HepG2 (cell line): Measurements from ENCODE around the gene MED4. TPM values are rescaled to one million over a fixed set of nuclear protein-coding genes. Genes with fewer than 3 reads are reported as not detected.
A peak's percentile ranks its signal among the peaks of the same experiment; 100 is the strongest.

Source experiments
- AKAP8 ChIP-seq: sonication (generic); formaldehyde crosslinking; IDR thresholded peaks from 2 replicates; pipeline ENCODE4 v1.5.1; 2020; ENCODE audit warnings: mild to moderate bottlenecking, missing genetic modification reagents
- CENPBD1 ChIP-seq: sonication (generic); formaldehyde crosslinking; IDR thresholded peaks from 2 replicates; pipeline ENCODE4 v1.8.0; 2022; ENCODE audit warnings: missing genetic modification reagents, low read depth, mild to moderate bottlenecking, borderline replicate concordance
- EEA1 ChIP-seq: sonication (generic); formaldehyde crosslinking; IDR thresholded peaks from 2 replicates; pipeline ENCODE4 v1.5.1; 2020; ENCODE audit warnings: mild to moderate bottlenecking, missing genetic modification reagents, borderline replicate concordance
- ETS1 ChIP-seq: sonication (generic); formaldehyde crosslinking; IDR thresholded peaks from 2 replicates; pipeline ENCODE4 v1.4.0; 2020; ENCODE audit warnings: missing genetic modification reagents
- HMG20B ChIP-seq: conservative IDR thresholded peaks from 2 replicates; pipeline ENCODE4 v1.6.1; 2016; ENCODE audit warnings: missing genetic modification reagents, missing compliant biosample characterization
- HNF4G ChIP-seq, 2 experiments: sonication (generic) in 1 of 2; formaldehyde crosslinking in 1 of 2; IDR thresholded peaks; 2 replicates each; pipeline versions ENCODE4 v1.4.0 to v1.6.1; 2011 to 2020; ENCODE audit warnings: borderline replicate concordance in 2 of 2, low read depth in 2 of 2, mild to moderate bottlenecking in 2 of 2, low read length in 1 of 2, missing genetic modification reagents in 1 of 2, moderate library complexity in 1 of 2
- PAXIP1 ChIP-seq: sonication (generic); formaldehyde crosslinking; conservative IDR thresholded peaks from 2 replicates; pipeline ENCODE4 v1.4.0; 2020; ENCODE audit warnings: mild to moderate bottlenecking, missing genetic modification reagents, moderate library complexity
- PHF20 ChIP-seq: sonication (generic); formaldehyde crosslinking; IDR thresholded peaks from 2 replicates; pipeline ENCODE4 v1.5.0; 2020; ENCODE audit warnings: mild to moderate bottlenecking, missing genetic modification reagents
- POLR2A ChIP-seq, 2 experiments: IDR thresholded peaks; 2 replicates each; pipeline ENCODE4 v1.6.1; 2011; ENCODE audit warnings: low read depth in 2 of 2, low read length in 2 of 2, mild to moderate bottlenecking in 1 of 2, moderate library complexity in 1 of 2; ENCODE audit not compliant: insufficient read depth in 1 of 2
- POLR2AphosphoS5 ChIP-seq: IDR thresholded peaks from 2 replicates; pipeline ENCODE4 v1.6.1; 2012; ENCODE audit warnings: low read depth, low read length
- PPARG ChIP-seq: conservative IDR thresholded peaks from 2 replicates; pipeline ENCODE4 v1.6.1; 2016; ENCODE audit warnings: missing biosample characterization, missing genetic modification reagents
- RORA ChIP-seq: sonication (generic); formaldehyde crosslinking; IDR thresholded peaks from 2 replicates; pipeline ENCODE4 v1.5.0; 2020; ENCODE audit warnings: mild to moderate bottlenecking, missing genetic modification reagents, moderate library complexity
- SALL2 ChIP-seq: sonication (generic); formaldehyde crosslinking; IDR thresholded peaks from 2 replicates; pipeline ENCODE4 v1.8.1; 2023; ENCODE audit warnings: mild to moderate bottlenecking, missing genetic modification reagents, inconsistent platforms
- SP2 ChIP-seq: sonication (generic); formaldehyde crosslinking; IDR thresholded peaks from 2 replicates; pipeline ENCODE4 v1.5.1; 2020; ENCODE audit warnings: mild to moderate bottlenecking, missing genetic modification reagents
- STAT5B ChIP-seq: sonication (generic); formaldehyde crosslinking; IDR thresholded peaks from 2 replicates; pipeline ENCODE4 v1.4.0; 2020; ENCODE audit warnings: missing genetic modification reagents
- TOPORS ChIP-seq: sonication (generic); formaldehyde crosslinking; IDR thresholded peaks from 2 replicates; pipeline ENCODE4 v1.8.0; 2023; ENCODE audit warnings: mild to moderate bottlenecking, missing genetic modification reagents
- ZNF143 ChIP-seq: sonication (generic); formaldehyde crosslinking; IDR thresholded peaks from 2 replicates; pipeline ENCODE4 v1.4.0; 2020; ENCODE audit warnings: missing genetic modification reagents
- ZNF180 ChIP-seq: sonication (generic); formaldehyde crosslinking; IDR thresholded peaks from 2 replicates; pipeline ENCODE4 v1.4.0; 2020; ENCODE audit warnings: low read depth, missing genetic modification reagents, borderline replicate concordance
- ZNF263 ChIP-seq: sonication (generic); formaldehyde crosslinking; IDR thresholded peaks from 2 replicates; pipeline ENCODE4 v1.4.0; 2020; ENCODE audit warnings: missing genetic modification reagents
- ZNF484 ChIP-seq: sonication (generic); formaldehyde crosslinking; IDR thresholded peaks from 2 replicates; pipeline ENCODE4 v1.5.1; 2020; ENCODE audit warnings: mild to moderate bottlenecking, low read depth, missing genetic modification reagents, borderline replicate concordance
- ZNF614 ChIP-seq: IDR thresholded peaks from 2 replicates; pipeline ENCODE4 v1.6.1; 2018; ENCODE audit warnings: missing biosample characterization, missing genetic modification reagents, inconsistent platforms, borderline replicate concordance
- polyA plus RNA-seq, 8 experiments: library from polyadenylated mRNA; depleted of rRNA in 3 of 8; stranded (reverse) in 7 of 8; unstranded in 1 of 8; fragments of >200 nt; fragmentation: Illumina TruSeq in 4 of 8; extraction: Trizol in 4 of 8; gene quantifications; 2 replicates each; pipeline versions ENCODE4 v1.2.1 to v1.2.3, GENCODE V29; 2011 to 2016; ENCODE audit warnings: low read depth in 4 of 8, missing spikeins in 1 of 8, mixed read lengths in 1 of 8; ENCODE audit not compliant: insufficient read depth in 1 of 8
- total RNA-seq, 5 experiments: library from RNA; depleted of rRNA; stranded (reverse); fragments of >200 nt; fragmentation: Illumina TruSeq; extraction: Trizol; gene quantifications; 2 replicates each; pipeline ENCODE4 v1.2.3, GENCODE V29; 2016; ENCODE audit warnings: low read depth in 1 of 5

The MED4 gene
- total and polyA plus RNA-seq, 2 of the 13 experiments (the other 11 are each of a cell fraction or from before 2014, with no cell fraction given), result 49.4 to 57.8 TPM

GRCh38 chr13:48037346-48038173, 57.3 kb downstream of the MED4 start, which contains the start of gene NUDT15 (continued):
- peak; percentile 92; the same call in 1 of the 2 replicates for TF ChIP-seq POLR2AphosphoS5
- TF ChIP-seq ZNF180 (CRISPR knock-in tag), result no peak
- TF ChIP-seq PHF20 (CRISPR knock-in tag), result peak; percentile 88
- peak; percentile 89; the same call in 1 of the 2 replicates for TF ChIP-seq EEA1
- peak; percentile 74 for TF ChIP-seq PAXIP1 (CRISPR knock-in tag)
- peak; percentile 13; the same call in 1 of the 2 replicates for TF ChIP-seq HNF4G (IDR thresholded peaks at IDR 0.05; ENCODE audit: borderline replicate concordance, low read depth, low read length)
- TF ChIP-seq HNF4G (CRISPR knock-in tag; IDR thresholded peaks at IDR 0.05; ENCODE audit: borderline replicate concordance, low read depth), result no peak
- TF ChIP-seq HMG20B (CRISPR knock-in tag), result peak; percentile 6; the same call in 1 of the 2 replicates
- peak; percentile 36 for TF ChIP-seq PPARG (CRISPR knock-in tag)
- peak; percentile 97 for TF ChIP-seq SALL2 (CRISPR knock-in tag)
- peak; percentile 90 for TF ChIP-seq TOPORS (CRISPR knock-in tag)
- no peak for TF ChIP-seq RORA (CRISPR knock-in tag)
- TF ChIP-seq ZNF484 (CRISPR knock-in tag), result no peak
- TF ChIP-seq ETS1 (CRISPR knock-in tag), result peak; percentile 67; the same call in 1 of the 2 replicates
- peak; percentile 74 for TF ChIP-seq SP2 (CRISPR knock-in tag)
- TF ChIP-seq STAT5B, result peak; percentile 17; the same call in 1 of the 2 replicates
- no peak for TF ChIP-seq CENPBD1 (CRISPR knock-in tag)
- TF ChIP-seq AKAP8, result no peak; the same call in 1 of the 2 replicates
- peak; percentile 40 for TF ChIP-seq ZNF614 (CRISPR knock-in tag)
- TF ChIP-seq ZNF143 (CRISPR knock-in tag), result no peak; the same call in 1 of the 2 replicates
- TF ChIP-seq POLR2A (IDR thresholded peaks at IDR 0.05; ENCODE audit: insufficient read depth in 1 of 2, low read depth in 2 of 2, low read length in 2 of 2), result peak; percentile 93 to 99
- no peak for TF ChIP-seq ZNF263 (CRISPR knock-in tag)
